Gastrocnemius medialis (tissue), 4 donors: Measurements from ENCODE around the gene APOBEC3B. TPM values are rescaled to one million over a fixed set of nuclear protein-coding genes. Genes with fewer than 3 reads are reported as not detected.

Source experiments
- ATAC-seq, 2 donors: fragments of 150-250 bp; one replicate each; pipeline ENCODE4 v1.9.1; 2016
- DNase-seq, 2 donors: peaks; one replicate each; pipeline ENCODE4 v3.0.0-alpha.2; 2019
- H3K27ac ChIP-seq, 4 donors: fragments of 200-600 bp; sonication (generic); 1 replicate in 1 of 4; 2 replicates in 3 of 4; pipeline ENCODE4 v1.5.1; 2016 to 2018; ENCODE audit warnings: mild to moderate bottlenecking in 2 of 4, moderate library complexity in 1 of 4
- H3K27me3 ChIP-seq, 3 donors: fragments of 200-600 bp; sonication (generic) in 2 of 3; 1 replicate in 1 of 3; 2 replicates in 2 of 3; pipeline versions ENCODE4 v1.5.1 to v1.6.0; 2016 to 2019; ENCODE audit warnings: mild to moderate bottlenecking in 1 of 3, moderate library complexity in 1 of 3
- H3K36me3 ChIP-seq, 2 donors: fragments of 200-600 bp; sonication (generic) in 1 of 2; one replicate each; pipeline ENCODE4 v1.5.1; 2017 to 2018
- H3K4me1 ChIP-seq, 2 donors: fragments of 200-600 bp; sonication (generic) in 1 of 2; one replicate each; pipeline ENCODE4 v1.5.1; 2016 to 2017; ENCODE audit warnings: mild to moderate bottlenecking in 2 of 2
- H3K4me3 ChIP-seq, 4 donors: fragments of 200-600 bp; sonication (generic) in 3 of 4; 1 replicate in 1 of 4; 2 replicates in 3 of 4; pipeline ENCODE4 v1.5.1; 2016 to 2019; ENCODE audit warnings: mild to moderate bottlenecking in 2 of 4
- H3K9me3 ChIP-seq, 3 donors: fragments of 200-600 bp; sonication (generic) in 2 of 3; 1 replicate in 1 of 3; 2 replicates in 2 of 3; pipeline ENCODE4 v1.5.1; 2016 to 2019
- CTCF ChIP-seq, 5 experiments: fragments of 450-650 bp in 3 of 5; fragments of 200-600 bp in 2 of 5; sonication (generic) in 2 of 5; IDR thresholded peaks in 4 of 5; conservative IDR thresholded peaks in 1 of 5; 1 replicate in 4 of 5; 2 replicates in 1 of 5; pipeline ENCODE4 v1.5.1; 2016 to 2019; ENCODE audit warnings: antibody characterized with exemption in 5 of 5, mild to moderate bottlenecking in 3 of 5, moderate library complexity in 3 of 5
- POLR2A ChIP-seq, 2 donors: fragments of 450-650 bp; IDR thresholded peaks; one replicate each; pipeline ENCODE4 v1.6.1; 2017; ENCODE audit warnings: antibody characterized with exemption in 2 of 2, mild to moderate bottlenecking in 2 of 2, moderate library complexity in 2 of 2
- in situ Hi-C, 4 donors: fragments of 200-750 bp; cut with MboI; loops; one replicate each; pipeline versions ENCODE4 v1.15.0 to v1.8.0; 2017; ENCODE audit warnings: low sequenced_read_pairs in 4 of 4
- intact Hi-C: fragments of 100-400 bp; cut with DNase I; formaldehyde crosslinking; loops from one replicate; pipeline ENCODE4 v1.15.1; 2023; ENCODE audit warnings: low total_unique reads
- total RNA-seq, 4 donors: library from RNA; depleted of rRNA; stranded (reverse); fragments of >200 nt; gene quantifications; one replicate each; pipeline versions ENCODE4 v1.1.0 to v1.2.3, GENCODE V29; 2016

APOBEC3B gene
- total RNA-seq, 4 donors from 2014 or later = 0.62 TPM; not detected in 3

GRCh38 chr22:38946771-38947170, 35.4 kb upstream of the APOBEC3B start:
- in situ Hi-C loops = no loop called here
- no peaks in the 10 kb centered on the region for H3K4me1 ChIP-seq
- no peak overlapping the region for H3K27ac ChIP-seq
- H3K9me3 ChIP-seq = no peaks in the 10 kb centered on the region
- DNase-seq (no peak), ATAC-seq (no peak)
- no peak overlapping the region for H3K4me3 ChIP-seq
- H3K27me3 ChIP-seq = peaks cover 30 to 46% (median 43%) of the 10 kb centered on the region in 3 donors
- no peak for TF ChIP-seq CTCF (IDR thresholded peaks at IDR 0.05 in 4 of 5, conservative IDR thresholded peaks at IDR 0.05 in 1 of 5)
- no peak for TF ChIP-seq POLR2A (IDR thresholded peaks at IDR 0.05)
- H3K36me3 ChIP-seq = no peaks in the 10 kb centered on the region
- intact Hi-C loops = no loop called here

GRCh38 chr22:38947321-38948140, 34.6 kb upstream of the APOBEC3B start:
- Histone ChIP-seq H3K4me3 (no peak overlapping the region), H3K4me1 (no peaks in the 10 kb centered on the region), H3K27ac (no peak overlapping the region), H3K27me3 (peaks cover 28 to 42% (median 35%) of the 10 kb centered on the region in 3 donors), H3K36me3 (no peaks in the 10 kb centered on the region), H3K9me3 (no peaks in the 10 kb centered on the region)
- no peak for TF ChIP-seq POLR2A (IDR thresholded peaks at IDR 0.05)
- no peak for TF ChIP-seq CTCF (IDR thresholded peaks at IDR 0.05 in 4 of 5, conservative IDR thresholded peaks at IDR 0.05 in 1 of 5)
- in situ Hi-C loops = no loop called here
- DNase-seq (no peak), ATAC-seq (no peak)
- intact Hi-C loops = no loop called here

GRCh38 chr22:38948181-38948940, 33.8 kb upstream of the APOBEC3B start:
- ATAC-seq (no peak), DNase-seq (no peak)
- Histone ChIP-seq H3K9me3 (no peaks in the 10 kb centered on the region), H3K27ac (no peak overlapping the region), H3K27me3 (peaks cover 20 to 34% (median 29%) of the 10 kb centered on the region in 3 donors), H3K4me1 (no peaks in the 10 kb centered on the region), H3K36me3 (no peaks in the 10 kb centered on the region), H3K4me3 (no peak overlapping the region)
- in situ Hi-C loops = no loop called here
- TF ChIP-seq CTCF (IDR thresholded peaks at IDR 0.05 in 4 of 5, conservative IDR thresholded peaks at IDR 0.05 in 1 of 5) = no peak
- intact Hi-C loops = no loop called here

- Histone ChIP-seq H3K4me1 (no peaks in the 10 kb centered on the region), H3K27ac (no peak overlapping the region), H3K4me3 (no peak overlapping the region), H3K36me3 (no peaks in the 10 kb centered on the region), H3K9me3 (no peaks in the 10 kb centered on the region), H3K27me3 (peaks cover 7 to 21% (median 20%) of the 10 kb centered on the region in 3 donors)
- no peak for DNase-seq
- ATAC-seq = no peak
- intact Hi-C loops (no loop called here), in situ Hi-C loops (no loop called here)
- no peak for TF ChIP-seq POLR2A (IDR thresholded peaks at IDR 0.05)
Observed at GRCh38 chr22:38949889-38950405, 32.2 kb upstream of the APOBEC3B start.
